HG03342 (cell line): ENCODE results near the gene COA5.

Experiments used
- ATAC-seq: cut with Tn5 transposase; IDR thresholded peaks from one replicate; pipeline ENCODE4 v1.9.1; 2021; ENCODE audit warnings: mild to moderate bottlenecking, moderate library complexity; ENCODE audit not compliant: unreplicated experiment

COA5 gene

DNA sequence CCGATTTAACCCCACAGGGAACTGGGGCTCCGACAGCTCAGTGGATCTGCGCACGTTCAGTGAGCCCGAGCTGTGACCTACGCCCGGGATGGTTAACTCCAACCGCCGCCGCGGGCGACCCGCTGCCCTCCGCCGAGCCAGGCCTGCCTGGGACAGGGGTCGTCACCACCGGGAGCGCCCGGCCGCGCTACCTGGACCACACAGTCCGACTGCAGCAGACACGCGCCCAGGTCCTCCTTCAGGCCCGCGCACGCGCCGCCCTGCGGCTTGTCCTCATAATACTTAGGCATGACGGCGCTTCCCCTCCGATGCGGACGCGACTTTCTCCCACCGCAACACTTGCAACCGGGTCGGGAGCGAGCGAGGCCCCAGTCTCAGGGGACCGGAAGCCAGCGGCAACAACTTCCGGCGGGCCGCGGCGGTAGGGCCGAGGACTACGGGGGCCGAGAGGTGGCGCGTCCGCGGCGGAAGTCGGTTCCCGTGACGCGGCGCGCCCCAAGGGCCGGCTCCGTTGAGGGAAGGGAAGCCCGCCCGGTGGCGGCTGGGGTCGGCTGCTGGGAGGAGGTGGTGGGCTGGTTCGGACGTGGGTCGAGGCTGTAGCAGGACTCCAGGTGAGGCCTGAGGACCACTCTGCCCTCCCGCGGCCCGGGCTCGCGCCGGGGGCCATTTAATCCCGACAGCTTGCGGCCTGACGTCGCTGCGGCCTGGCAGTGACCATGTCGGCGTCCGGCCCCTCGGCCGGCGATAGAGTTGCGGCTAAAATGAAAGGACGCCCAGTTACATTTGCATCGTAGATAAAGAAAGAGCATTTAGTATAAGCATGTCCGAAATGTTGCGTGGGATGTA, at the start of gene COA5, which contains the start of gene UNC50:
Gene COA5 (minus strand): TSS at position 397 of the 846 bp plus-strand sequence. CDS start 107 bp downstream, at position 290.
Gene UNC50 (plus strand): TSS at position 474 of the 846 bp plus-strand sequence. CDS start 1,171 bp downstream, outside the sequence.
- ATAC-seq, result peak; percentile 87

DNA sequence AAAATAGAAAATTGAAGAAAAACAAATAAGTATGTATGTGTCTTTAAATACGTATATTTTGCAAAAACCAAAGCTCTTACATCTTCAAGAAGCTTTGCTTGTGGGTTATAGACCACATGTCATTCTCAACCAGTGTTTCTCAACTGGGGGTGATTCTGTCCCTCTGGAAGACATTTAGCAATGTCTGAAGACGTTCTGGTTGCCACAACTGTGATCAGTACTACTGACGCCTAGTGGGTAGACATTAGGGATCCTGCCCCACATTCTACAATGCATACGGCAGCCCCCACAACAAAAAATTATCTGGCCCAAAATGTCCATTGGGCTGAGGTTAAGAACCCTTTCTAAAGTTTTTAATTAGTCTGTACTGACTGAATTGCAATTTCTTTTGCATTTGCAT, 48.5 kb upstream of the COA5 start:
- ATAC-seq, result no peak

DNA sequence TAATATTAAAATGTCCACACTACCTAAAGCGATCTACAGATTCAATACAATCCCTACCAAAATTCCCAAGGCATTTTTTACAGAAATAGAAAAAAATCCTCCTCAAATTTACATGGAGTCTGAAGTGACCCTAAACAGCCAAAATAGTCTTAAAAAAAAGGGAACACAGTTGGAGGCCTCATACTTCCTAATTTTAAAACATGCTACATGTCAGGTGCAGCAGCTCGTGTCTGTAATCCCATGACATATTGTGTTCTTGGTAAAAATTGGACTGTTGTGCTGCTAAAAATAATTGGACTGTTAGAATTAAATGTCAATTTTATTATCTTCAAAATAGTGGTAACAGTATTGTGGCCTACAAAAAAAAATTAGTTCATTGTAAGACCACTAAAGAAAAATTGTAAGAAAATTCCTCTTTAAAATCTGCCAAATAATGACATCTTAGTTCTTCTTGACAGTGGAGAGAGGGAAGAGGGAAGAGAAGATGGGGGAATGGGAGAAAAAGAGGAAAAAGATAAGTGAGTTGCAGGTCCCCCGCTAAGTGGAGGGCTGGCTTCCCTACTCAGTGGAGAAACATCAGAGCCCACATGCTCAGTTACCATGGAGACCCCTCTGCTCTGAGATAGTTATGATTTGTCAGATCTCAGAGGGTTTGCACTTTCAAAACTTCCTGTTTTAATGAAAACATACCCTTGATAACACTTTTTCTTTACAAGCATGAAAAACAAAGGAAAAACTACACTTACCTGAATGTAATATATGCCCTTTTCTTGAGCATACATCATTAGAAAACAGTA, 46.6 kb upstream of the COA5 start:
- ATAC-seq, result no peak

DNA sequence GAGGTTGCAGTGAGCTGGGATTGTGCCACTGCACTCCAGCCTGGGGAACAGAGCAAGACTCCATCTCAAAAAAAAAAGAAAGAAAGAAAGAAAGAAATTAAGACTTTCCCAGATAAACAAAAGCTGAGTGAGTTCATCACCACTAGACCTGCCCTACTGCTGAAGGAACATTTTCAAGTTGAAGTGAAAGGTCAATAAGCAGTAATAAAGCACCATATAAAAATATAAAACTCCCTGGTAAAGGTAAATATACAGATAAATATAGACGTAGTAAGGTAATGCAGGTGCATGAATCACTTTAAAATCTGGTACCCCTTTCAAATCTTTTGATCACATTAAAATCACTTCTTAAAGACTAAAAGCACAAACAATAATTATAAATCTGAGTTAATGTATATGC, 42.7 kb upstream of the COA5 start:
- ATAC-seq, result no peak

- no peak for ATAC-seq
Observed at GRCh38 chr2:98649992-98650375, 41.7 kb upstream of the COA5 start.

GRCh38 chr2:98649135-98649991, 41.1 kb upstream of the COA5 start:
- ATAC-seq, result peak; percentile 61

DNA sequence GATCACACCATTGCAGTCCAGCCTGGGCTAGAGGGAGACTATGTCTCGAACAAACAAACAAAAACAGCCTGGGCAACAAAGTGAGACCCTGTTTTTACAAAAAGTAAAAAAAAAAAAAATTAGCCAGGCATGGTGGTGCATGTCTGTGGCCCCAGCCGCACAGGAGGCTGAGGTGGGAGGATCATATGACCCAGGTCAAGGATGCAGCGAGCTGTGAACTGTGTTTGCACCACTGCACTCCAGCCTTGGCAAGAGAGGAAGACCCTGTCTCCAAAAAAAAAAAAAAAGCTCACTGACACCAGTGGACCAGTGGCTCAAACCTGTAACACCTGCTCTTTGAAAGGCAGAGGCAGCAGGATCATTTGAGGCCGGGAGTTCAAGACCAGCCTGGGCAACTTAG, 40.1 kb upstream of the COA5 start:
- no peak for ATAC-seq

DNA sequence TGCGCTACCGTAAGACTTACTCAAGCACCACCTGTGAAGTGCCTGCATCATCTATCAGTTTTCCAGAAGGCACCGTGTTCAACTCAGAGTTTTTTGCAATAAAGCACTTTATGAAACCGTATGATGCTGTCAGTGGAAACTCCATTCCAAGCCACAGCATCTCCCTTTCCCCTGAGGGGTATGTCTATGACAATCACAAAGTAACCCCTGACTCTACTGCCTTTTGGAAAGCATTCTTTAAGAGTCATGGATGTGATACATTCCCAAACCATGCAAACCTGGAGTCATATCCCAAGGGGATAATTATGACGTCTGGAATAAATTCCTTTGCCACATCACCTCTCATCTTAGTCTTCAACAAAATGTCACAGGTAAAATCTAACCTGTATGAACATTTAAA, 39.3 kb upstream of the COA5 start:
- no peak for ATAC-seq

DNA sequence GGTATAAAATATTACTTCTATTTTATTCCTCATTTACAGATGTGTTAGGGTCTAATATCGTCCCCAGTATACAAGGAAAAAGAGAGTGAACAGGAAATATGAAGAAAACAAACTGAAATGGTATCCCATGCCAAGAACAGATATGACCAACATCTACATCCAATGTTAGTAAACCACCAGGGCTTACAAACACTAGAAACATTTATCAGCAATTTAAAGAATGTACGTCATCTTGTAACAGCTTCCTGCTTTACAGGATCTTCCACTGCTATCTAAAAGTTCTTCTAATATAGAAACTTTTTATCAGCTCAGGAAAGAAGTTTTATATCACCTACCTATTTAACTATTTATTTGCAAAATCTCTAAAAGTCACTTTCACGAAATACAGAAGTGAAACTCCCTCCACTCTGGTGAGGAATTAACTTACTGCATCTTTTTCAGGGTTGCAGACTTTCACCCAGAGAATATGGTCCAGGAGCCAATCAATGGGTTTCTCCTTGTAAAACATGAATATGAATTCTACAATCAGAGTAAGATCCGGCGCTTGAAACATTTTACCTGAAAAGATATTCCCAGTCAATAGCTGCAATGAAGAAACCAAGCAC, 35.3 kb upstream of the COA5 start:
- no peak for ATAC-seq

DNA sequence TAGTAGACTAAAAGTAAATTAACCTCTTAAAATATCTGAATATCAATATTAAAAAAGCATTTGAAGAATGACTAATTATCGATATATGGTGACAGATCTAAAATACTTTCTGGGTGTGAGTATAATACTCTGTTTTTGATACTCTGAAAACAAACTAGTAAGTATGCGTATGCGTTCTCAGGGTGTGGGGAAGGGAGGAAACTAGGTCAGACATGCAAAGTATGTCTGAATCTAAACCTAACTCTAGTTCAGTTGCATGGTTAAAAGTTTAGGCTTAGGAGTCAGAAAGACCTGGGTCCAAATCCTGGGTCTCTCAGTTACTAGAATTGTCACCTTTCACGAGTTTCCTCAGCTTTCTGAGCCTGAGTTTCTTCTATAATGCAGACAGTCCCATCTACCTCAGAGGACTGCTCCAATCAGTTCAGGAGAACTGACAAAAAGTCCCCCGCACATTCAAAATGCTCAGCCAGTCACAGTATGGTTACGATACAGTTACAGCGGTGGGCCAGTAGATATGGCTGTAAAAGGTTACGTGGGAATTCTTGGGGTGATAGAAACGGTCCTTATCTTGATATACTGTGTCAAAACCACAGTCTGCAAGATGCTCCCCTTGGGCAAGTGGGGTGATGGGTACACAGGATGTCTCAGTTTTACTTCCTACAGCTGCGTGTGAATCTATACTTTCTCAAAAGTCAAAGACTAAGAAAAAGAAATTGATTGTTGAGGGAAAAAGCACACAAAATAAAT, 29.3 kb upstream of the COA5 start:
- ATAC-seq, result peak; percentile 58

- ATAC-seq, result no peak
Observed at GRCh38 chr2:98634406-98635092, 26.2 kb upstream of the COA5 start.

GRCh38 chr2:98632351-98632750, 24.0 kb upstream of the COA5 start:
- ATAC-seq, result no peak

GRCh38 chr2:98623657-98624056, 15.3 kb upstream of the COA5 start:
- ATAC-seq, result no peak

GRCh38 chr2:98617149-98617548, 8.8 kb upstream of the COA5 start:
- ATAC-seq, result no peak

DNA sequence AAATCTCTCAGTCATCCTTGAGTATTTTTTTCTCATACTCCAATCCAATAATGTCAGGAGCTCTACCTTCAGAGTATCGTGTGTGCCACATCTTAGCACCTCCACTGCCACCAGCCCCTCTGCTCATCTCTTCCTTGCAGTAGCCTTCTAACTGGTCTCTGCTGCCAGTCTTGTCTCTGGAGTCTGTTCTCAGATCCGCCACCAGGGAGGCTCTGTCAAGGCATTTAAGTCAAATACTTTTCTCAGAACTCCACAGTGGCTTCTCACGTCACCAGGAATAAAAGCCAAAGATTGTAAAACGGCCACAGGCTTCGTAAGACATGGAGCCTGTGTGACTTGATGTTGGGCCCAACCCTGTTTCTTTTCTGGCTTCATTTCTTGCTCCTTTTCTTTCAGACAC, 7.2 kb upstream of the COA5 start:
- no peak for ATAC-seq

GRCh38 chr2:98614024-98614739, 5.9 kb upstream of the COA5 start:
- no peak for ATAC-seq

GRCh38 chr2:98608962-98609604, 771 bp upstream of the COA5 start:
- peak; percentile 7 for ATAC-seq

- ATAC-seq, result no peak
Observed at GRCh38 chr2:98607741-98608115, 584 bp downstream of the COA5 start.
